GM20000 (cell line): ENCODE data around the gene TIAM1.

Experiments used
- DNase-seq: peaks from one replicate; pipeline ENCODE4 v3.0.0; 2012; ENCODE audit warnings: low spot score
- TF ChIP-seq, protein P1 (sequence below): IDR thresholded peaks from 2 replicates; pipeline ENCODE4 v1.5.1; 2012; ENCODE audit warnings: mild to moderate bottlenecking, control low read depth; ENCODE audit errors: extremely low read depth, missing control alignments

The TIAM1 gene

DNA sequence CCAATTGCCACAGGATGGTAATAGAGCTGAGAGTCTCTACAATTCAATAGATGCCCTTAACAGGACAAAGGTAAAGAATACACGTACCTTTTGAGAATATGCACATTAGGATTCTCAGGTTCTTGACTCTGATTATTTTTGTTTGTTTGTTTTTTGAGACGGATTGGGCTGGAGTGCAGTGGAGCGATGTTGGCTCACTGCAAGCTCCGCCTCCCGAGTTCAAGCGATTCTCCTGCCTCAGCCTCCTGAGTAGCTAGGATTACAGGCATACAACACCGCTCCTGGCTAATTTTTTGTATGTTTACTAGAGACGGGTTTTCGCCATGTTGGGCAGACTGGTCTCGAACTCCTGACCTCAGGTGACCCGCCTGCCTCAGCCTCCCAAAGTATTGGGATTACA lies 48.4 kb downstream of the TIAM1 start:
- DNase-seq = no peak
- TF ChIP-seq, protein P1, sequence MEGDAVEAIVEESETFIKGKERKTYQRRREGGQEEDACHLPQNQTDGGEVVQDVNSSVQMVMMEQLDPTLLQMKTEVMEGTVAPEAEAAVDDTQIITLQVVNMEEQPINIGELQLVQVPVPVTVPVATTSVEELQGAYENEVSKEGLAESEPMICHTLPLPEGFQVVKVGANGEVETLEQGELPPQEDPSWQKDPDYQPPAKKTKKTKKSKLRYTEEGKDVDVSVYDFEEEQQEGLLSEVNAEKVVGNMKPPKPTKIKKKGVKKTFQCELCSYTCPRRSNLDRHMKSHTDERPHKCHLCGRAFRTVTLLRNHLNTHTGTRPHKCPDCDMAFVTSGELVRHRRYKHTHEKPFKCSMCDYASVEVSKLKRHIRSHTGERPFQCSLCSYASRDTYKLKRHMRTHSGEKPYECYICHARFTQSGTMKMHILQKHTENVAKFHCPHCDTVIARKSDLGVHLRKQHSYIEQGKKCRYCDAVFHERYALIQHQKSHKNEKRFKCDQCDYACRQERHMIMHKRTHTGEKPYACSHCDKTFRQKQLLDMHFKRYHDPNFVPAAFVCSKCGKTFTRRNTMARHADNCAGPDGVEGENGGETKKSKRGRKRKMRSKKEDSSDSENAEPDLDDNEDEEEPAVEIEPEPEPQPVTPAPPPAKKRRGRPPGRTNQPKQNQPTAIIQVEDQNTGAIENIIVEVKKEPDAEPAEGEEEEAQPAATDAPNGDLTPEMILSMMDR = no peak

DNA sequence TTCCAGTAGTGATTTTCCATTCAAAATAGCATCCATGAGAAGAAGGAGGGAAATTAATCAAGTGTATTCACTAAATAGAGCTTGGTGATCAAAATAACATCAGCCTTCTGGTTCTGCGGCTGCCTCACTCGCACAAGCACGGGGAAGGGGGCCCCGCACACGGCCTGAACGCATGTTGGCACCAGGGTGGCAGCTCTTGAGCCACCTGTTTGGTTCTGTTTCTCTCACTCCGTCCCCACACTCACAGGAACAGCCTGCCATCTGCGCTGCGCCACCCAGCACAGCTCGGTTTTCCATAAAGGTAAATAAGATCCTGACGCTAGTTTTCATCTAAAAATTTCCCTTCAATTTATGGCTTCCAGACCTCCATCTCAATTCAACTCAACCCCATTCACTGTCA lies 49.4 kb downstream of the TIAM1 start:
- DNase-seq = no peak
- TF ChIP-seq, protein P1 = no peak

DNA sequence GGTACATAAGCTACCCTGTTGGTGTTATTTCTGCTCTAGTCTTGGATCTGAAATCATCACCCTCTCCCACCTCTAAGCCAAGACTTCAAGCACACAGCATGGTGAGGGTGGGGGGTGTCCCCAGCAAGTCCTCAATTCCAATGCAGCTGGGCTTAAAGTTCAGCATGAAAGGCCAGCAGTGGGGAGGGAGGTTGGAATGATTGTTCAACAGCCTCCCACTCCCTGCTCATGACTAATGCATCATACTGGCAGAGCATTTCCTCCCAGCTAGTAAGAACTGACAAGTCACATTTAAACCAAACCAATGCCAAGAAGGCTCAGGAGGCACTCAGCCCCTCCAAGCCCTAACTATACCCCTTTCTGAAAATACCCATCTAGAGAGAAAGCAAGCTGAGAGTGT lies 50.1 kb downstream of the TIAM1 start:
- TF ChIP-seq, protein P1 = no peak
- DNase-seq = no peak

DNA sequence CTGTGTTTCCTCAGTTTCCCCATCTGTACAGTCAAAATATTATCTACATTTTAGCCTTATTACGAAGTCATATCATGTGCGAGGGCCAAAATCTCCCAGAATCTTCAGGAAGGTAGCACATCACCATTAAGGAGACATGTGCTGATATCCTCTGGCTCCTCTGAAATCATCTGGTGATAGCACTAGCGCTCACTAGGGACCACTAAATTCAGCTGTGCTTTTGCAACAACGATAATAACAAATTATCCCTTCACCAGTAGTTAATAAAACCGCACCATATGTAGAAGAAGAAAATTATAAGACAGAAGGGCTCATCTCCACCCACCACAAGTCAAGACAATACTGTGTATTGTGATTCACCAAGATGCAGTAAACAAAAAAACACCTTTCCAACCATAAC lies 53.3 kb downstream of the TIAM1 start:
- DNase-seq = no peak
- TF ChIP-seq, protein P1 = no peak

DNA sequence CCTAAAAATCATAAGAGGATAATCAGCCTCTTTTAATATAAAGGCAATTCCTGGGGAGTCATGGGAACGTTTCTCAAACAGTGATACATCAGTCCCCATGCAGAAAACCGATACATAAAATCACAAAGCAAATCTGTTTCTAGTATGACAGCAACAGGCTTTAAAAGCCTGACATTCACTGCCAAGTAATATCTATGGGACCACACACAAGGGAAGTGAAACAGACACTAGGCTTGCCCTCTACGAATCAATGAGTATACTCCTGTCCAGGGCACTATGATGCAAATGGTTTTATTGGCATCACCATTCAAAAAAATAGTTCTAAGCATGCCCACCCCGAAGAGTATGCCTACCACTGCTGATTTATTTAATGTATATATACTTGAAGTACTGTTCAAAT lies 54.4 kb downstream of the TIAM1 start:
- TF ChIP-seq, protein P1 = no peak
- DNase-seq = no peak

DNA sequence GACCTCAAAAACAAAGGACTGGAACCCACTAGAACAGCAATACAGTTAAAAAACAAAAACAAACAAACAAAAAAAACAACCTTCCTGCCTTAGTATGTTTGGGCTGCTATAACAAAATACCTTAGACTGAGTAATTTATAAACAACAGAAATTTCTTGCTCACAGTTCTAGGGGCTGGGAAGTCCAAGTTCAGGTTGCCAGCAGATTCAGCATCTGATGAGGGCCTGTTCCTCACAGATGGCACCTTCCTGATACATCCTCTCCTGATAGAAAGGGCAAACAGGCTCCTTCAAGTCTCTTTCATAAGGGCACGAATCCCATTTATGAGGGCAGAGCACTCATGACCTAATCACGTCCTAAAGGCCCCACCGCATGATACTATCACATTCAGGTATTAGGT lies 55.9 kb downstream of the TIAM1 start:
- TF ChIP-seq, protein P1 = no peak
- DNase-seq = no peak

DNA sequence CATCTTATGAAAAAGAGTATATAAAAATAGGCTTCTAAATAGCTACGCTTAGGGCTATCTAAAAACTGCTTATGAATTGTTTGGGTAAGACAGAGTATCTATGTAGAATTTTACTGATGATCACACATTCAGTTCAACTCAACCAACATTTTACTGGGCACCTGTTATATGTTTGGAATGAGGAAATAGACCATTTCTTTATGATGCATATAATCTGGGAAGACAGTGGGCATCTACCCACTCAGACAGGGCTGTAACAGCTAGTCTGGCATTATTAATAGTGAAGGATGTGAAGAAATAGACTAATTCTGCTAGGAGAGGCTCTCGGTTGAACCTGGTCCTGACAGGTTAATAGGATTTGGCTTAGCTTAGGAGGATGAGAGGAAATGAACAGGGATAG lies 56.9 kb downstream of the TIAM1 start:
- DNase-seq = no peak
- TF ChIP-seq, protein P1 = no peak

DNA sequence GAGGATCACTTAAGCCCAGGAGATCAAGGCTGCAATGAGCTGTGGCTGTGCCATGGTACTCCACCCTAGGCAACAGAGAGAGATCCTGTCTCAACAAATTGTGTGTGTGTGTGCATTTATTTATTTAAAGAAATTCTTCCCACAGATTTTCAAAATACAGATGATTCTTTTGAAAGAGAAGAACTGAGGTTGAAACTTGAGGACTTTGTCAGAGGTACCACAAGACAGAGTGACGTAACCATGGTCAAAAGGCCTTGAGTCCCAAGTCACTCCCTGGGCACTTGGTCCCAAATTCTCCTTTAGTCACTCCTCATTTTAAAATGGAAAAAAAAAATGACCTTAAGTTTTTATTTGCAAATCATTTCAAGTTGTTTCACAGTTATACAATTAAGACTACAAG lies 57.4 kb downstream of the TIAM1 start:
- no peak for DNase-seq
- TF ChIP-seq, protein P1 = no peak
